GM18861 (cell line): ENCODE measurements around the gene ZNF84.

Source experiments
- ATAC-seq: cut with Tn5 transposase; IDR thresholded peaks from one replicate; pipeline ENCODE4 v1.9.1; 2021; ENCODE audit not compliant: unreplicated experiment

The ZNF84 gene

GRCh38 chr12:133037207-133038005 lies at the start of gene ZNF84:
TSS of gene ZNF84 (plus strand) at chr12:133037509. CDS start at chr12:133041468, 3,959 bp downstream.
- ATAC-seq, result peak; percentile 89

- no peak for ATAC-seq
Observed at GRCh38 chr12:132998741-132999140, 38.6 kb upstream of the ZNF84 start.

- ATAC-seq, result no peak
Observed at GRCh38 chr12:133010657-133011297, 26.5 kb upstream of the ZNF84 start.

GRCh38 chr12:133023566-133023965 lies 13.7 kb upstream of the ZNF84 start:
- no peak for ATAC-seq

GRCh38 chr12:133026996-133027395 lies 10.3 kb upstream of the ZNF84 start:
- ATAC-seq, result no peak

GRCh38 chr12:133038118-133038709 lies 905 bp downstream of the ZNF84 start:
- ATAC-seq, result no peak

- no peak for ATAC-seq
Observed at GRCh38 chr12:133046698-133047097, 9.4 kb downstream of the ZNF84 start.

- ATAC-seq, result no peak
Observed at GRCh38 chr12:133057446-133057845, 20.1 kb downstream of the ZNF84 start.

- ATAC-seq, result no peak
Observed at GRCh38 chr12:133058203-133059113, 21.1 kb downstream of the ZNF84 start.

GRCh38 chr12:133061954-133062353 lies 24.6 kb downstream of the ZNF84 start:
- no peak for ATAC-seq

GRCh38 chr12:133063556-133063955 lies 26.2 kb downstream of the ZNF84 start:
- no peak for ATAC-seq

- ATAC-seq, result no peak
Observed at GRCh38 chr12:133073836-133074235, 36.5 kb downstream of the ZNF84 start.

GRCh38 chr12:133080026-133080367 lies 42.7 kb downstream of the ZNF84 start:
- ATAC-seq, result peak; percentile 80

GRCh38 chr12:133080368-133081158 lies 43.3 kb downstream of the ZNF84 start, which contains the start of gene ZNF140:
TSS of gene ZNF140 (plus strand) at chr12:133080923. CDS start at chr12:133081321, 398 bp downstream.
- peak; percentile 67 for ATAC-seq

- no peak for ATAC-seq
Observed at GRCh38 chr12:133081159-133081780, 44.0 kb downstream of the ZNF84 start.

- ATAC-seq, result no peak
Observed at GRCh38 chr12:133083345-133083744, 46.0 kb downstream of the ZNF84 start.

- ATAC-seq, result no peak
Observed at GRCh38 chr12:133105620-133106019, 68.3 kb downstream of the ZNF84 start.

GRCh38 chr12:133106253-133106652 lies 68.9 kb downstream of the ZNF84 start:
- ATAC-seq, result no peak

- no peak for ATAC-seq
Observed at GRCh38 chr12:133107121-133107520, 69.8 kb downstream of the ZNF84 start.

- no peak for ATAC-seq
Observed at GRCh38 chr12:133108150-133108549, 70.8 kb downstream of the ZNF84 start.
